Measurements from ENCODE around the gene PIGH. TPM values are rescaled to one million over a fixed set of nuclear protein-coding genes. Genes with fewer than 3 reads are reported as not detected.

The PIGH gene
- total and polyA plus RNA-seq, 10 of the 15 experiments (the other 5 are each of a cell fraction or from before 2014, with no cell fraction given): 15.5 to 46.6 (median 22.3) TPM

- TF ChIP-seq, protein P1, sequence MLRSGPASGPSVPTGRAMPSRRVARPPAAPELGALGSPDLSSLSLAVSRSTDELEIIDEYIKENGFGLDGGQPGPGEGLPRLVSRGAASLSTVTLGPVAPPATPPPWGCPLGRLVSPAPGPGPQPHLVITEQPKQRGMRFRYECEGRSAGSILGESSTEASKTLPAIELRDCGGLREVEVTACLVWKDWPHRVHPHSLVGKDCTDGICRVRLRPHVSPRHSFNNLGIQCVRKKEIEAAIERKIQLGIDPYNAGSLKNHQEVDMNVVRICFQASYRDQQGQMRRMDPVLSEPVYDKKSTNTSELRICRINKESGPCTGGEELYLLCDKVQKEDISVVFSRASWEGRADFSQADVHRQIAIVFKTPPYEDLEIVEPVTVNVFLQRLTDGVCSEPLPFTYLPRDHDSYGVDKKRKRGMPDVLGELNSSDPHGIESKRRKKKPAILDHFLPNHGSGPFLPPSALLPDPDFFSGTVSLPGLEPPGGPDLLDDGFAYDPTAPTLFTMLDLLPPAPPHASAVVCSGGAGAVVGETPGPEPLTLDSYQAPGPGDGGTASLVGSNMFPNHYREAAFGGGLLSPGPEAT (IDR thresholded peaks at IDR 0.05; ENCODE audit: low read depth): peak; percentile 48
- TF ChIP-seq, protein P2, sequence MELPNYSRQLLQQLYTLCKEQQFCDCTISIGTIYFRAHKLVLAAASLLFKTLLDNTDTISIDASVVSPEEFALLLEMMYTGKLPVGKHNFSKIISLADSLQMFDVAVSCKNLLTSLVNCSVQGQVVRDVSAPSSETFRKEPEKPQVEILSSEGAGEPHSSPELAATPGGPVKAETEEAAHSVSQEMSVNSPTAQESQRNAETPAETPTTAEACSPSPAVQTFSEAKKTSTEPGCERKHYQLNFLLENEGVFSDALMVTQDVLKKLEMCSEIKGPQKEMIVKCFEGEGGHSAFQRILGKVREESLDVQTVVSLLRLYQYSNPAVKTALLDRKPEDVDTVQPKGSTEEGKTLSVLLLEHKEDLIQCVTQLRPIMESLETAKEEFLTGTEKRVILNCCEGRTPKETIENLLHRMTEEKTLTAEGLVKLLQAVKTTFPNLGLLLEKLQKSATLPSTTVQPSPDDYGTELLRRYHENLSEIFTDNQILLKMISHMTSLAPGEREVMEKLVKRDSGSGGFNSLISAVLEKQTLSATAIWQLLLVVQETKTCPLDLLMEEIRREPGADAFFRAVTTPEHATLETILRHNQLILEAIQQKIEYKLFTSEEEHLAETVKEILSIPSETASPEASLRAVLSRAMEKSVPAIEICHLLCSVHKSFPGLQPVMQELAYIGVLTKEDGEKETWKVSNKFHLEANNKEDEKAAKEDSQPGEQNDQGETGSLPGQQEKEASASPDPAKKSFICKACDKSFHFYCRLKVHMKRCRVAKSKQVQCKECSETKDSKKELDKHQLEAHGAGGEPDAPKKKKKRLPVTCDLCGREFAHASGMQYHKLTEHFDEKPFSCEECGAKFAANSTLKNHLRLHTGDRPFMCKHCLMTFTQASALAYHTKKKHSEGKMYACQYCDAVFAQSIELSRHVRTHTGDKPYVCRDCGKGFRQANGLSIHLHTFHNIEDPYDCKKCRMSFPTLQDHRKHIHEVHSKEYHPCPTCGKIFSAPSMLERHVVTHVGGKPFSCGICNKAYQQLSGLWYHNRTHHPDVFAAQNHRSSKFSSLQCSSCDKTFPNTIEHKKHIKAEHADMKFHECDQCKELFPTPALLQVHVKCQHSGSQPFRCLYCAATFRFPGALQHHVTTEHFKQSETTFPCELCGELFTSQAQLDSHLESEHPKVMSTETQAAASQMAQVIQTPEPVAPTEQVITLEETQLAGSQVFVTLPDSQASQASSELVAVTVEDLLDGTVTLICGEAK (IDR thresholded peaks at IDR 0.05; ENCODE audit: borderline replicate concordance): peak; percentile 55; the same call in 1 of the 2 replicates
- TF ChIP-seq EP300 (IDR thresholded peaks at IDR 0.05; ENCODE audit: borderline replicate concordance in 1 of 2, control insufficient read depth in 1 of 2, low read depth in 2 of 2, low read length in 2 of 2) (no peak), POLR2AphosphoS5 (IDR thresholded peaks at IDR 0.05; ENCODE audit: low read length) (peak; percentile 60), CTCF (IDR thresholded peaks at IDR 0.05 in 2 of 3, conservative IDR thresholded peaks at IDR 0.05 in 1 of 3; ENCODE audit: control insufficient read depth in 2 of 3, extremely low read depth in 1 of 3, insufficient read depth in 1 of 3, low read depth in 3 of 3, low read length in 3 of 3) (peak; percentile 49 to 61 (median 50); a peak in 5 of 6 replicates), HDGF (IDR thresholded peaks at IDR 0.05) (no peak), NBN (IDR thresholded peaks at IDR 0.05) (peak; percentile 20), IKZF1 (conservative IDR thresholded peaks at IDR 0.05) (peak; percentile 86), BHLHE40 (IDR thresholded peaks at IDR 0.05; ENCODE audit: borderline replicate concordance in 1 of 2, low read depth in 2 of 2, low read length in 1 of 2) (peak in 1 of 2 experiments; percentile 66; a peak in 1 of 4 replicates), CBFB (IDR thresholded peaks at IDR 0.05; ENCODE audit: low read depth) (0 out of 2 replicates have a peak, but pooled peaks have one; percentile 15), RAD21 (IDR thresholded peaks at IDR 0.05; ENCODE audit: insufficient read depth, low read depth, low read length) (no peak), PML (IDR thresholded peaks at IDR 0.05; ENCODE audit: low read length) (0 out of 2 replicates have a peak, but pooled peaks have one; percentile 28), NRF1 (conservative IDR thresholded peaks at IDR 0.05; ENCODE audit: low read depth, low read length) (peak; percentile 75)
- TF ChIP-seq, protein P3, sequence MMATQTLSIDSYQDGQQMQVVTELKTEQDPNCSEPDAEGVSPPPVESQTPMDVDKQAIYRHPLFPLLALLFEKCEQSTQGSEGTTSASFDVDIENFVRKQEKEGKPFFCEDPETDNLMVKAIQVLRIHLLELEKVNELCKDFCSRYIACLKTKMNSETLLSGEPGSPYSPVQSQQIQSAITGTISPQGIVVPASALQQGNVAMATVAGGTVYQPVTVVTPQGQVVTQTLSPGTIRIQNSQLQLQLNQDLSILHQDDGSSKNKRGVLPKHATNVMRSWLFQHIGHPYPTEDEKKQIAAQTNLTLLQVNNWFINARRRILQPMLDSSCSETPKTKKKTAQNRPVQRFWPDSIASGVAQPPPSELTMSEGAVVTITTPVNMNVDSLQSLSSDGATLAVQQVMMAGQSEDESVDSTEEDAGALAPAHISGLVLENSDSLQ (IDR thresholded peaks at IDR 0.05): peak; percentile 47
Observed at GRCh38 chr14:67599698-67600561, at the start of gene PIGH (continued).
